HepG2 (cell line): Measurements from ENCODE around the gene HIVEP2. TPM values are rescaled to one million over a fixed set of nuclear protein-coding genes. Genes with fewer than 3 reads are reported as not detected.
A peak's percentile ranks its signal among the peaks of the same experiment; 100 is the strongest.

ENCODE experiments used
- DBP ChIP-seq: sonication (generic); formaldehyde crosslinking; IDR thresholded peaks from 2 replicates; pipeline ENCODE4 v1.4.0; 2020; ENCODE audit warnings: missing genetic modification reagents; ENCODE audit errors: not compliant biosample characterization
- FOXK2 ChIP-seq: fragments of 450-650 bp; IDR thresholded peaks from 2 replicates; pipeline ENCODE4 v1.6.1; 2016
- FOXM1 ChIP-seq: sonication (generic); formaldehyde crosslinking; IDR thresholded peaks from 2 replicates; pipeline ENCODE4 v1.5.0; 2020; ENCODE audit warnings: missing genetic modification reagents
- GZF1 ChIP-seq: sonication (generic); formaldehyde crosslinking; IDR thresholded peaks from 2 replicates; pipeline ENCODE4 v1.5.1; 2020; ENCODE audit warnings: mild to moderate bottlenecking, missing genetic modification reagents
- HDAC6 ChIP-seq: fragments of 200-600 bp; sonication (generic); IDR thresholded peaks from 2 replicates; pipeline ENCODE4 v1.7.0; 2017; ENCODE audit warnings: mild to moderate bottlenecking, antibody characterized with exemption, low read length, low read depth
- IKZF4 ChIP-seq: sonication (generic); formaldehyde crosslinking; IDR thresholded peaks from 2 replicates; pipeline ENCODE4 v1.5.1; 2020; ENCODE audit warnings: borderline replicate concordance, mild to moderate bottlenecking, low read depth, missing genetic modification reagents; ENCODE audit errors: not compliant biosample characterization
- KMT2B ChIP-seq: IDR thresholded peaks from 2 replicates; pipeline ENCODE4 v1.6.1; 2016; ENCODE audit warnings: missing genetic modification reagents, missing compliant biosample characterization
- MXD4 ChIP-seq: IDR thresholded peaks from 2 replicates; pipeline ENCODE4 v1.6.1; 2016; ENCODE audit warnings: mild to moderate bottlenecking, missing biosample characterization, missing genetic modification reagents
- MYPOP ChIP-seq: sonication (generic); formaldehyde crosslinking; IDR thresholded peaks from 2 replicates; pipeline ENCODE4 v1.8.1; 2023; ENCODE audit warnings: mild to moderate bottlenecking, moderate library complexity, missing genetic modification reagents
- NAIF1 ChIP-seq: sonication (generic); formaldehyde crosslinking; IDR thresholded peaks from 2 replicates; pipeline ENCODE4 v1.5.0; 2020; ENCODE audit warnings: mild to moderate bottlenecking, missing genetic modification reagents, borderline replicate concordance
- NBN ChIP-seq: fragments of 450-650 bp; conservative IDR thresholded peaks from 2 replicates; pipeline ENCODE4 v1.6.1; 2017
- NONO ChIP-seq, 2 experiments: fragments of 450-650 bp in 1 of 2; sonication (generic) in 1 of 2; formaldehyde crosslinking in 1 of 2; IDR thresholded peaks in 1 of 2; conservative IDR thresholded peaks in 1 of 2; 2 replicates each; pipeline versions ENCODE4 v1.6.1 to v1.8.0; 2017 to 2022; ENCODE audit warnings: mild to moderate bottlenecking in 1 of 2, missing genetic modification reagents in 1 of 2, moderate library complexity in 1 of 2
- PCBP1 ChIP-seq: fragments of 200-400 bp; formaldehyde crosslinking; IDR thresholded peaks from 2 replicates; pipeline ENCODE4 v1.6.1; 2017; ENCODE audit warnings: mild to moderate bottlenecking, low read depth, low read length, borderline replicate concordance
- PLRG1 ChIP-seq: fragments of 450-650 bp; conservative IDR thresholded peaks from 2 replicates; pipeline ENCODE4 v1.6.1; 2016
- SIN3A ChIP-seq: IDR thresholded peaks from 2 replicates; pipeline ENCODE4 v1.6.1; 2011; ENCODE audit warnings: low read depth, mild to moderate bottlenecking, control low read depth, low read length, borderline replicate concordance
- U2AF2 ChIP-seq: fragments of 200-400 bp; formaldehyde crosslinking; IDR thresholded peaks from 2 replicates; pipeline ENCODE4 v1.6.1; 2017; ENCODE audit warnings: low read depth, mild to moderate bottlenecking, low read length
- ZKSCAN1 ChIP-seq: fragments of 150-350 bp; IDR thresholded peaks from 2 replicates; pipeline ENCODE4 v1.6.1; 2014; ENCODE audit warnings: low read length
- ZNF232 ChIP-seq: sonication (generic); formaldehyde crosslinking; IDR thresholded peaks from 2 replicates; pipeline ENCODE4 v1.4.0; 2020; ENCODE audit warnings: missing genetic modification reagents, borderline replicate concordance
- ZNF260 ChIP-seq: sonication (generic); formaldehyde crosslinking; IDR thresholded peaks from 2 replicates; pipeline ENCODE4 v1.4.0; 2020; ENCODE audit warnings: missing genetic modification reagents, low read depth, mild to moderate bottlenecking, borderline replicate concordance
- ZNF576 ChIP-seq: sonication (generic); formaldehyde crosslinking; IDR thresholded peaks from 2 replicates; pipeline ENCODE4 v1.4.0; 2020; ENCODE audit warnings: mild to moderate bottlenecking, missing genetic modification reagents
- polyA plus RNA-seq, 8 experiments: library from polyadenylated mRNA; depleted of rRNA in 3 of 8; stranded (reverse) in 7 of 8; unstranded in 1 of 8; fragments of >200 nt; fragmentation: Illumina TruSeq in 4 of 8; extraction: Trizol in 4 of 8; gene quantifications; 2 replicates each; pipeline versions ENCODE4 v1.2.1 to v1.2.3, GENCODE V29; 2011 to 2016; ENCODE audit warnings: low read depth in 4 of 8, missing spikeins in 1 of 8, mixed read lengths in 1 of 8; ENCODE audit not compliant: insufficient read depth in 1 of 8
- total RNA-seq, 5 experiments: library from RNA; depleted of rRNA; stranded (reverse); fragments of >200 nt; fragmentation: Illumina TruSeq; extraction: Trizol; gene quantifications; 2 replicates each; pipeline ENCODE4 v1.2.3, GENCODE V29; 2016; ENCODE audit warnings: low read depth in 1 of 5
- TF ChIP-seq, protein P1 (sequence below): sonication (generic); formaldehyde crosslinking; IDR thresholded peaks from 2 replicates; pipeline ENCODE4 v1.4.0; 2020; ENCODE audit warnings: mild to moderate bottlenecking, missing genetic modification reagents
- TF ChIP-seq, protein P2 (sequence below): sonication (generic); formaldehyde crosslinking; IDR thresholded peaks from 2 replicates; pipeline ENCODE4 v1.4.0; 2020; ENCODE audit warnings: missing genetic modification reagents

HIVEP2 gene
- total and polyA plus RNA-seq, 2 of the 13 experiments (the other 11 are each of a cell fraction or from before 2014, with no cell fraction given), result 3.4 to 12.9 TPM

DNA sequence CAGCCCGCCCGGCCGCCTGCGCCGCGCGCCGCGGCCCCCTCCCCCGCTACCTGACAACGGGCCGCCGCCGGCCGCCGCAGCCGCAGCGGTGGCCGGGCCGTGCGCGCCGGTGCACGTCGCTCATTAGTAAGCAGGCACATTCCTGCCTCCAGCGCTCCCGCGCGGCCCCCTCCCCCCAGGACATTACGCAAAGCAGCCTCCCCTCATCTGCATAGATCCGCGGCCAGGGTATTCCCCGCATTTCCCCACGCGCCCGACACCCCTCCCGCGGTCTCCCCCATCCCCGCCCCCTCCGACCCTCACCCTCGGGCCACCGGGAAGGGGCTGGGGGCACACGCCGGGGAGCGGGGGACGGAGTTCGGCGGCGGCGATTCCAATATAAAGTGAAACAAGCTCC, at the start of gene HIVEP2 (continued):
- TF ChIP-seq HDAC6 (no peak), SIN3A (0 out of 2 replicates have a peak, but pooled peaks have one; percentile 34), PCBP1 (0 out of 2 replicates have a peak, but pooled peaks have one; percentile 14), MXD4 (CRISPR knock-in tag) (0 out of 2 replicates have a peak, but pooled peaks have one; percentile 18), U2AF2 (no peak), GZF1 (0 out of 2 replicates have a peak, but pooled peaks have one; percentile 16), IKZF4 (CRISPR knock-in tag) (no peak), KMT2B (CRISPR knock-in tag) (peak; percentile 59), FOXM1 (no peak), NAIF1 (CRISPR knock-in tag) (no peak), ZNF260 (CRISPR knock-in tag) (no peak), MYPOP (peak; percentile 44; the same call in 1 of the 2 replicates), NONO (IDR thresholded peaks at IDR 0.05) (no peak), NONO (CRISPR knock-in tag; conservative IDR thresholded peaks at IDR 0.05) (0 out of 2 replicates have a peak, but pooled peaks have one; percentile 27), FOXK2 (no peak), ZKSCAN1 (no peak), DBP (CRISPR knock-in tag) (no peak), NBN (no peak), PLRG1 (no peak), ZNF232 (CRISPR knock-in tag) (no peak), ZNF576 (CRISPR knock-in tag) (no peak)
- TF ChIP-seq, protein P1, sequence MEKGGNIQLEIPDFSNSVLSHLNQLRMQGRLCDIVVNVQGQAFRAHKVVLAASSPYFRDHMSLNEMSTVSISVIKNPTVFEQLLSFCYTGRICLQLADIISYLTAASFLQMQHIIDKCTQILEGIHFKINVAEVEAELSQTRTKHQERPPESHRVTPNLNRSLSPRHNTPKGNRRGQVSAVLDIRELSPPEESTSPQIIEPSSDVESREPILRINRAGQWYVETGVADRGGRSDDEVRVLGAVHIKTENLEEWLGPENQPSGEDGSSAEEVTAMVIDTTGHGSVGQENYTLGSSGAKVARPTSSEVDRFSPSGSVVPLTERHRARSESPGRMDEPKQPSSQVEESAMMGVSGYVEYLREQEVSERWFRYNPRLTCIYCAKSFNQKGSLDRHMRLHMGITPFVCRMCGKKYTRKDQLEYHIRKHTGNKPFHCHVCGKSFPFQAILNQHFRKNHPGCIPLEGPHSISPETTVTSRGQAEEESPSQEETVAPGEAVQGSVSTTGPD (CRISPR knock-in tag), result no peak
- TF ChIP-seq, protein P2, sequence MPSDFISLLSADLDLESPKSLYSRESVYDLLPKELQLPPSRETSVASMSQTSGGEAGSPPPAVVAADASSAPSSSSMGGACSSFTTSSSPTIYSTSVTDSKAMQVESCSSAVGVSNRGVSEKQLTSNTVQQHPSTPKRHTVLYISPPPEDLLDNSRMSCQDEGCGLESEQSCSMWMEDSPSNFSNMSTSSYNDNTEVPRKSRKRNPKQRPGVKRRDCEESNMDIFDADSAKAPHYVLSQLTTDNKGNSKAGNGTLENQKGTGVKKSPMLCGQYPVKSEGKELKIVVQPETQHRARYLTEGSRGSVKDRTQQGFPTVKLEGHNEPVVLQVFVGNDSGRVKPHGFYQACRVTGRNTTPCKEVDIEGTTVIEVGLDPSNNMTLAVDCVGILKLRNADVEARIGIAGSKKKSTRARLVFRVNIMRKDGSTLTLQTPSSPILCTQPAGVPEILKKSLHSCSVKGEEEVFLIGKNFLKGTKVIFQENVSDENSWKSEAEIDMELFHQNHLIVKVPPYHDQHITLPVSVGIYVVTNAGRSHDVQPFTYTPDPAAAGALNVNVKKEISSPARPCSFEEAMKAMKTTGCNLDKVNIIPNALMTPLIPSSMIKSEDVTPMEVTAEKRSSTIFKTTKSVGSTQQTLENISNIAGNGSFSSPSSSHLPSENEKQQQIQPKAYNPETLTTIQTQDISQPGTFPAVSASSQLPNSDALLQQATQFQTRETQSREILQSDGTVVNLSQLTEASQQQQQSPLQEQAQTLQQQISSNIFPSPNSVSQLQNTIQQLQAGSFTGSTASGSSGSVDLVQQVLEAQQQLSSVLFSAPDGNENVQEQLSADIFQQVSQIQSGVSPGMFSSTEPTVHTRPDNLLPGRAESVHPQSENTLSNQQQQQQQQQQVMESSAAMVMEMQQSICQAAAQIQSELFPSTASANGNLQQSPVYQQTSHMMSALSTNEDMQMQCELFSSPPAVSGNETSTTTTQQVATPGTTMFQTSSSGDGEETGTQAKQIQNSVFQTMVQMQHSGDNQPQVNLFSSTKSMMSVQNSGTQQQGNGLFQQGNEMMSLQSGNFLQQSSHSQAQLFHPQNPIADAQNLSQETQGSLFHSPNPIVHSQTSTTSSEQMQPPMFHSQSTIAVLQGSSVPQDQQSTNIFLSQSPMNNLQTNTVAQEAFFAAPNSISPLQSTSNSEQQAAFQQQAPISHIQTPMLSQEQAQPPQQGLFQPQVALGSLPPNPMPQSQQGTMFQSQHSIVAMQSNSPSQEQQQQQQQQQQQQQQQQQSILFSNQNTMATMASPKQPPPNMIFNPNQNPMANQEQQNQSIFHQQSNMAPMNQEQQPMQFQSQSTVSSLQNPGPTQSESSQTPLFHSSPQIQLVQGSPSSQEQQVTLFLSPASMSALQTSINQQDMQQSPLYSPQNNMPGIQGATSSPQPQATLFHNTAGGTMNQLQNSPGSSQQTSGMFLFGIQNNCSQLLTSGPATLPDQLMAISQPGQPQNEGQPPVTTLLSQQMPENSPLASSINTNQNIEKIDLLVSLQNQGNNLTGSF (CRISPR knock-in tag), result no peak
